Effector memory CD8-positive, alpha-beta T cell (primary cell): ENCODE results near the gene INTS1.
A peak's percentile ranks its signal among the peaks of the same experiment; 100 is the strongest.

Source experiments
- ATAC-seq: fragments of 150-1000 bp; cut with Tn5 transposase; replicated peaks from 2 replicates; pipeline ENCODE4 v1.10.0; 2021; ENCODE audit warnings: mild to moderate bottlenecking, moderate library complexity
- DNase-seq, 3 experiments: peaks; one replicate each; pipeline ENCODE4 v3.0.0; 2021
- H3K27ac Mint-ChIP-seq, 2 donors: one replicate each; pipeline ENCODE4 v1.8.0; 2022; ENCODE audit warnings: mild to moderate bottlenecking in 2 of 2, mixed read lengths in 2 of 2, moderate library complexity in 2 of 2
- H3K27me3 Mint-ChIP-seq, 2 donors: one replicate each; pipeline ENCODE4 v1.8.0; 2022; ENCODE audit warnings: mixed read lengths in 2 of 2
- H3K36me3 Mint-ChIP-seq: one replicate; pipeline ENCODE4 v1.8.0; 2022; ENCODE audit warnings: mild to moderate bottlenecking, moderate library complexity, mixed read lengths; ENCODE audit not compliant: insufficient read depth
- H3K4me1 Mint-ChIP-seq, 2 donors: one replicate each; pipeline ENCODE4 v1.8.0; 2022; ENCODE audit warnings: low read depth in 2 of 2, mixed read lengths in 2 of 2
- H3K4me3 Mint-ChIP-seq, 2 donors: one replicate each; pipeline ENCODE4 v1.8.0; 2022; ENCODE audit warnings: mild to moderate bottlenecking in 2 of 2, mixed read lengths in 2 of 2, moderate library complexity in 2 of 2
- H3K9me3 Mint-ChIP-seq, 2 donors: one replicate each; pipeline ENCODE4 v1.8.0; 2022; ENCODE audit warnings: mixed read lengths in 2 of 2

The INTS1 gene

GRCh38 chr7:1459512-1459892 lies 44.7 kb downstream of the INTS1 start:
- no peaks in the 10 kb centered on the region for H3K36me3 Mint-ChIP-seq
- peak overlapping the region; percentile 70 to 71 for H3K4me3 Mint-ChIP-seq
- peak; percentile 93 for ATAC-seq
- H3K27me3 Mint-ChIP-seq = no peaks in the 10 kb centered on the region
- no peak overlapping the region for H3K27ac Mint-ChIP-seq
- H3K9me3 Mint-ChIP-seq = no peaks in the 10 kb centered on the region
- peaks cover 15 to 17% of the 10 kb centered on the region in 2 donors for H3K4me1 Mint-ChIP-seq
- DNase-seq = peak; percentile 96 to 97 (median 97)

- Mint-ChIP-seq H3K4me1 (peaks cover 15 to 17% of the 10 kb centered on the region in 2 donors), H3K27ac (peak within 1 kb of the TSS; percentile 8 to 49), H3K36me3 (no peaks in the 10 kb centered on the region), H3K27me3 (no peaks in the 10 kb centered on the region), H3K9me3 (no peaks in the 10 kb centered on the region), H3K4me3 (peak within 1 kb of the TSS; percentile 70 to 71)
- ATAC-seq = peak; percentile 39
- DNase-seq = peak in 1 of 3 experiments; percentile 24
Measured at GRCh38 chr7:1458683-1459511, 45.3 kb downstream of the INTS1 start, which contains the start of gene MICALL2. TSS of gene MICALL2 (minus strand) at chr7:1459470. CDS start at chr7:1459326, 144 bp downstream.

- Mint-ChIP-seq H3K4me1 (peaks cover 15 to 17% of the 10 kb centered on the region in 2 donors), H3K4me3 (peak overlapping the region; percentile 40 to 70), H3K27ac (peak overlapping the region in 1 of 2 donors; percentile 49), H3K27me3 (no peaks in the 10 kb centered on the region), H3K36me3 (no peaks in the 10 kb centered on the region), H3K9me3 (no peaks in the 10 kb centered on the region)
- DNase-seq (no peak), ATAC-seq (no peak)
Measured at GRCh38 chr7:1457949-1458682, 46.1 kb downstream of the INTS1 start.

DNA sequence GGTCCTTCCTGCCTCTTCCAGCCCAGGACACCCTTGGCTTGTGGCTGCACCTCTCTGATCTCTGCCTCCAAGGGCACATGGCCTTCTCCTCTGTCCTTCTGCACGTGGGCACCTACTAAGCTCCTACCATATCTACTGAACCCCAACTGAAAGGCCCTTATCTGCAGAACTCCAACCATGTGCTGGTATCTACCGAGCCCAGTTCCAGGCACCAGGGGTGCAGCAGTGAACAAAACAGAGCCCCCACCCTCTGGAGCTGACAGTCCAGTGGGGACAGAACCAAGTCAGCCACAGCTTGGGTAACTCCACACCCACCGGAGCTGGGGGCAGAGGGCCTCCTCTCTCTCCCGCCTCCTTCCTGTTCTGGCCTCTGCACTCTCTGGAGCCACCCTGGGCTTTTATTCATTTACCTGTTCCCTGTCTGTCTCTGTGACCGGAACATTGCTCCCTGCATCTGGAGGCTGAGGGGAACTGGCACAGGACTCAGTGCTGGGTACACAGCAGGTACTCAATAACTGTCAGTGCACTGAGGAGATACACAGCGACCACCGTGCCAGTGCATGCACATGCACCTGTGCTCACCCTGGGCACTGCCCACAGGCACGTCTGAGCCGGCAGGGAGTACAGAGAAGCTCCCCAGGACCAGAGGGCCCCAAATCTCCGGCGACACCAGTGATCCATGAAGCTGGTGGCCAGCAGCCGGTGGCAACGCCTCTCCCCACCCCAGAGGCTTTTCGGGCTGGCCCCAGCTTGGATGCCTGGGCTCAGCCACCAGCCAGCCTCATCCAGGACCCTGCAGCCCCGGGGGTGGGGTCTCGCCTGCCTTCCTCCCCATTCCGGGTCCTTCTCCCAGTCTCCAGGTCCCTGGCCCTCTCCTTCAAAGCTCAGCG lies 46.9 kb downstream of the INTS1 start:
- Mint-ChIP-seq H3K27ac (no peak overlapping the region), H3K36me3 (no peaks in the 10 kb centered on the region), H3K4me1 (peaks cover 15 to 17% of the 10 kb centered on the region in 2 donors), H3K27me3 (no peaks in the 10 kb centered on the region), H3K4me3 (peak overlapping the region in 1 of 2 donors; percentile 15), H3K9me3 (no peaks in the 10 kb centered on the region)
- DNase-seq = no peak
- no peak for ATAC-seq

GRCh38 chr7:1455955-1456354 lies 48.2 kb downstream of the INTS1 start:
- ATAC-seq (no peak), DNase-seq (no peak)
- Mint-ChIP-seq H3K9me3 (no peaks in the 10 kb centered on the region), H3K36me3 (no peaks in the 10 kb centered on the region), H3K4me3 (no peak overlapping the region), H3K27ac (peak overlapping the region in 1 of 2 donors; percentile 38), H3K27me3 (no peaks in the 10 kb centered on the region), H3K4me1 (peaks cover 5 to 16% of the 10 kb centered on the region in 2 donors)

GRCh38 chr7:1455241-1455939 lies 48.8 kb downstream of the INTS1 start:
- Mint-ChIP-seq H3K27ac (peak overlapping the region in 1 of 2 donors; percentile 38), H3K27me3 (no peaks in the 10 kb centered on the region), H3K4me1 (peaks cover 2 to 12% of the 10 kb centered on the region in 2 donors), H3K4me3 (no peak overlapping the region), H3K36me3 (no peaks in the 10 kb centered on the region), H3K9me3 (no peaks in the 10 kb centered on the region)
- no peak for ATAC-seq
- no peak for DNase-seq

- H3K27ac Mint-ChIP-seq = no peak overlapping the region
- DNase-seq (no peak), ATAC-seq (no peak)
- no peaks in the 10 kb centered on the region for H3K27me3 Mint-ChIP-seq
- H3K4me3 Mint-ChIP-seq = no peak overlapping the region
- no peaks in the 10 kb centered on the region for H3K9me3 Mint-ChIP-seq
- H3K36me3 Mint-ChIP-seq = no peaks in the 10 kb centered on the region
- peaks cover 0 to 7% of the 10 kb centered on the region in 2 donors for H3K4me1 Mint-ChIP-seq
Measured at GRCh38 chr7:1454542-1454941, 49.6 kb downstream of the INTS1 start.

DNA sequence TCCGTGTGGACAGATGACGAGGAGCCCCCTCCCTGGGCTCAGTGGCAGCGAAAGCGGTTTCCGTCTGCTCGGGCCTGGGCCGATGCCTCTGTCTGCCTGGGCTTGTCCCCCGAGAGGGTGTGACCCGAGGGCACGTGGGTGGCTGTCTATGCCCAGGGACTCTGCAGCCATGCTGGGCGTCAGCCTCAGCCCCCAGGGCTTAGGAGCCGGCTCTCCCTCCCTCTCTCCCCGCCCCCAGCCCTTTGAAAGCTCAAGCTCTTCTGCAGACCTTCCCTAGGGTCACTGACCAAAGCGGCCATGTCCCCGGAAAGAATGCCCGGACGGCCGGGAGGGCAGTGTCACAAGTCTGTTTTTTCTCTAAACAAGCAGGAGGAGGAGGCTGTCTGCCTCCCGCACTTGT lies 52.0 kb downstream of the INTS1 start:
- Mint-ChIP-seq H3K4me3 (no peak overlapping the region), H3K27me3 (no peaks in the 10 kb centered on the region), H3K4me1 (no peaks in the 10 kb centered on the region), H3K27ac (no peak overlapping the region), H3K9me3 (no peaks in the 10 kb centered on the region), H3K36me3 (no peaks in the 10 kb centered on the region)
- ATAC-seq = no peak
- DNase-seq = no peak

- ATAC-seq (no peak), DNase-seq (no peak)
- no peaks in the 10 kb centered on the region for H3K27me3 Mint-ChIP-seq
- H3K4me1 Mint-ChIP-seq = no peaks in the 10 kb centered on the region
- H3K4me3 Mint-ChIP-seq = no peak overlapping the region
- H3K36me3 Mint-ChIP-seq = no peaks in the 10 kb centered on the region
- no peak overlapping the region for H3K27ac Mint-ChIP-seq
- H3K9me3 Mint-ChIP-seq = no peaks in the 10 kb centered on the region
Measured at GRCh38 chr7:1450987-1451386, 53.2 kb downstream of the INTS1 start.

GRCh38 chr7:1450431-1450830 lies 53.8 kb downstream of the INTS1 start:
- Mint-ChIP-seq H3K9me3 (no peaks in the 10 kb centered on the region), H3K27ac (no peak overlapping the region), H3K4me1 (no peaks in the 10 kb centered on the region), H3K36me3 (no peaks in the 10 kb centered on the region), H3K27me3 (no peaks in the 10 kb centered on the region), H3K4me3 (no peak overlapping the region)
- ATAC-seq = no peak
- DNase-seq = no peak

- no peak overlapping the region for H3K4me3 Mint-ChIP-seq
- ATAC-seq (no peak), DNase-seq (no peak)
- H3K27me3 Mint-ChIP-seq = no peaks in the 10 kb centered on the region
- no peak overlapping the region for H3K27ac Mint-ChIP-seq
- no peaks in the 10 kb centered on the region for H3K9me3 Mint-ChIP-seq
- H3K4me1 Mint-ChIP-seq = no peaks in the 10 kb centered on the region
- no peaks in the 10 kb centered on the region for H3K36me3 Mint-ChIP-seq
Measured at GRCh38 chr7:1449951-1450350, 54.2 kb downstream of the INTS1 start.

GRCh38 chr7:1449501-1449900 lies 54.7 kb downstream of the INTS1 start:
- Mint-ChIP-seq H3K9me3 (no peaks in the 10 kb centered on the region), H3K27ac (no peak overlapping the region), H3K4me3 (no peak overlapping the region), H3K36me3 (no peaks in the 10 kb centered on the region), H3K27me3 (no peaks in the 10 kb centered on the region), H3K4me1 (no peaks in the 10 kb centered on the region)
- DNase-seq = no peak
- no peak for ATAC-seq

DNA sequence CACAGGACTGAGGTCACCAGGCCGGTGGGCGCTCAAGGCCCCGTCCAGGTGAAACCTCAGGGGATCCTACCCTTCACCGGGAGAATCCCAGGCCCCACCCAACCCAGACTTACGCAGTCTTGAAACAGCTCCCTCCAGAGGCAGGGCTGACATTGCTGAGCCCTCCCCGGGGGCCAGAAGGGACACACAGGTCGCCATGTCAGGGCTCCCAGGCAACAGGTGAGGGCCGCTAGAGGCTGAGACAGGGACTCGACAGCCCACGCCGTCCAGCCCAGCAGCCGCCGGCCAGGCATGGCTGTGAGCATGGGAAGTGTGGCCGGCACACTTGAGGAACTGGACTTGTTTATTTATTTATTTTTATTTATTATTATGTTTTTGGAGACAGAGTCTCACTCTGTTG lies 55.2 kb downstream of the INTS1 start:
- ATAC-seq = no peak
- H3K9me3 Mint-ChIP-seq = no peaks in the 10 kb centered on the region
- H3K36me3 Mint-ChIP-seq = no peaks in the 10 kb centered on the region
- no peaks in the 10 kb centered on the region for H3K27me3 Mint-ChIP-seq
- H3K4me1 Mint-ChIP-seq = no peaks in the 10 kb centered on the region
- H3K4me3 Mint-ChIP-seq = no peak overlapping the region
- no peak overlapping the region for H3K27ac Mint-ChIP-seq
- DNase-seq = no peak
